ENCODE measurements around the gene CTNND2.

DNA sequence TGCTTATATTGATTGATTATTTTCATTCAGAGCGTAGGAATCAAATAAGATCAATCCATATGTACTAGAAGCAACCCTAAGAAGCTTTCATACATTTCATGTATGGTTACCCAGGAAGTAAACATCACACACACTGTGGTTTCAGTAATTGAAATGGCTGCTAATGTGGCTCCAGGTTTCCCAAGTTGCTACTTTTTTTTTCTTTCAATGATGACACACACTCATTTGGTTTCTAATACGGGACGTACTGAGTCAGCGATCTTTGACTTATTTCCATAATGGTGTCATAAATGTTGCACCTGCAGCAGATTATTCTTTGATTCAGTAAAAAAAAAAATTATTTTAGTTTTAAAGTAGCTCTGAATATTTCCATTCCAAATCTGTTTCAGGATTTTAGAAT, 248.6 kb downstream of the CTNND2 start:
- no peak for TF ChIP-seq CTCF (IDR thresholded peaks at IDR 0.05; ENCODE audit: low read length)
- TF ChIP-seq EZH2 (optimal IDR thresholded peaks at IDR 0.05; ENCODE audit: low read depth, low read length), result no peak
